ENCODE results near the gene FOLH1. TPM values are rescaled to one million over a fixed set of nuclear protein-coding genes. Genes with fewer than 3 reads are reported as not detected.
"Not testable (repeated sequence)": the region's sequence is repeated elsewhere in the genome, so short reads cannot be mapped to it uniquely, and the experiment has no call there.

FOLH1 gene
- total RNA-seq (0.51 and 1.2 TPM in 2 replicates), polyA plus RNA-seq (0.27 TPM in 1 of 2 replicates, not detected in the other), polyA minus RNA-seq (ENCODE audit: low replicate concordance) (not detected in 2 replicates)
- polyA plus RNA-seq (2012), result not detected in 2 replicates

DNA sequence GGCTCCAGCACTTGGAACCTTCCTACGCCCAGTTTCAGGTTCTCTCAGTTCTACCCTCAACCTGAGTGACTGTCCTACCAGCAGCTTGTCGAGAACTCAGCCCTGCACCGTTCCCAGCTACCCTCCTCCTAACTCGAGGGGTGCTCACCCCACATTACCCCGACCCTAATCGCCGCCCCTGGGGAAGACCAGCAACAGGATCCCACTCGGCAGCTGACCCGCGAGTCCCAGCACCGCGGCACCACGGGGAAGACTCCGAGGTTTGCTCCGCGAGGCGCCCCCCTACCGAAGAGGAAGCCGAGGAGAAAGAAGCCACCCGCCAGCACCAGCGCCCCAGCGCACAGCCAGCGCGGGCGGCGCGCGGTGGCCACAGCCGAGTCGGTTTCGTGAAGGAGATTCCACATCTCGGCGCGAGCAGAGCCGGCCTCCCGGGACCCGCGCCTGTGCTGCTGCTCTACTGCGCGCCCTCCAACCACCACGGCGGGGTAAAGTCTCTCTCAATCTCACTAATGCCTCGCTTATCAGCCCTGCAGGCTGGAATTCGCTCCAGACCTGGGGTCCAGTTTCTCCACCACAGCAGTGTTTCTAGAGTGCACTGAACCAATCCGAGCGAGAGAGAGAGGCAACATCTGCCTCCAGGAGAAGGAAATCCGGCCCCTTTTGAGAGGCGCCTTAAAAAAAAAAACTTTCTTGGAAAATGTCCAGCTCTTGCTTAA, at the start of gene FOLH1:
Gene FOLH1 (minus strand): TSS at position 597 of the 716 bp plus-strand sequence. CDS start 193 bp downstream, at position 404.
- DNase-seq (ENCODE audit: low read depth in 2 of 2), result peak in 1 of 2 donors; percentile 49
- Histone ChIP-seq H3K4me1 (ENCODE audit: control insufficient read depth, extremely low read depth, insufficient read depth, low read length) (no peaks in the 10 kb centered on the region), H2AFZ (ENCODE audit: low read length) (no peak within 1 kb of the TSS), H3K9ac (ENCODE audit: insufficient read depth, low read length) (no peak within 1 kb of the TSS), H3K4me3 (replicated peaks in 1 of 4; ENCODE audit: control extremely low read depth in 1 of 4, insufficient read depth in 1 of 4, low read depth in 3 of 4, low read length in 4 of 4) (peak within 1 kb of the TSS in 2 of 4 experiments; percentile 38 to 39), H3K27me3 (ENCODE audit: control insufficient read depth, insufficient read depth, low read length) (no peaks in the 10 kb centered on the region), H4K20me1 (ENCODE audit: control insufficient read depth, extremely low read depth, insufficient read depth, low read length) (no peaks in the 10 kb centered on the region), H3K36me3 (ENCODE audit: control insufficient read depth, insufficient read depth, low read length) (no peaks in the 10 kb centered on the region), H3K27ac (ENCODE audit: insufficient read depth, low read length) (no peak within 1 kb of the TSS), H3K9me3 (ENCODE audit: control insufficient read depth, insufficient read depth, low read depth, low read length) (no peaks in the 10 kb centered on the region), H3K79me2 (ENCODE audit: control insufficient read depth, insufficient read depth, low read length) (no peaks in the 10 kb centered on the region), H3K4me2 (ENCODE audit: extremely low read depth, insufficient read depth, low read length) (peak within 1 kb of the TSS; percentile 33)
- no peak for TF ChIP-seq EZH2 (IDR thresholded peaks at IDR 0.05; ENCODE audit: low read length, missing control alignments)
- TF ChIP-seq, protein P1, sequence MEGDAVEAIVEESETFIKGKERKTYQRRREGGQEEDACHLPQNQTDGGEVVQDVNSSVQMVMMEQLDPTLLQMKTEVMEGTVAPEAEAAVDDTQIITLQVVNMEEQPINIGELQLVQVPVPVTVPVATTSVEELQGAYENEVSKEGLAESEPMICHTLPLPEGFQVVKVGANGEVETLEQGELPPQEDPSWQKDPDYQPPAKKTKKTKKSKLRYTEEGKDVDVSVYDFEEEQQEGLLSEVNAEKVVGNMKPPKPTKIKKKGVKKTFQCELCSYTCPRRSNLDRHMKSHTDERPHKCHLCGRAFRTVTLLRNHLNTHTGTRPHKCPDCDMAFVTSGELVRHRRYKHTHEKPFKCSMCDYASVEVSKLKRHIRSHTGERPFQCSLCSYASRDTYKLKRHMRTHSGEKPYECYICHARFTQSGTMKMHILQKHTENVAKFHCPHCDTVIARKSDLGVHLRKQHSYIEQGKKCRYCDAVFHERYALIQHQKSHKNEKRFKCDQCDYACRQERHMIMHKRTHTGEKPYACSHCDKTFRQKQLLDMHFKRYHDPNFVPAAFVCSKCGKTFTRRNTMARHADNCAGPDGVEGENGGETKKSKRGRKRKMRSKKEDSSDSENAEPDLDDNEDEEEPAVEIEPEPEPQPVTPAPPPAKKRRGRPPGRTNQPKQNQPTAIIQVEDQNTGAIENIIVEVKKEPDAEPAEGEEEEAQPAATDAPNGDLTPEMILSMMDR (conservative IDR thresholded peaks at IDR 0.05 in 1 of 2, IDR thresholded peaks at IDR 0.05 in 1 of 2; ENCODE audit: low read depth in 1 of 2, low read length in 2 of 2), result no peak

DNA sequence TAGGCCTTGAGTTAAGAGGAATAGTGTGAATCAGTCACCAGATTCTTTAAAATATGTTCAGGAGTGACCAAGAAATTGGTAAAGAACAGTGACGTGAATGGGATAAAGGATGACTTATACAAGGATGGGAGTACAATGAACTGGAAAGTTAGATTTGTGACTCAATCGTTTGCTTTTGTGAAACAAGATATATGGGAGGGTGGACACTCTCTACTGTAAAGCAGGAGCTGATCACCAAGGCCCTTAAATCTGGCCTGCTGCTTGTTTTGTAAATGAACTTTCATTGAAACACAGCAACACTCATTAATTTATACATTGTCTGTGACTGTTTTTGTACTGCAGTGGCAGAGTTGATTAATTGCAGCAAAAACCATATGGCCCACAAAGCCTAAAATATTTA, 46.7 kb upstream of the FOLH1 start:
- not testable (repeated sequence) for H3K79me2 ChIP-seq (ENCODE audit: control insufficient read depth, insufficient read depth, low read length); H3K36me3 ChIP-seq (ENCODE audit: control insufficient read depth, insufficient read depth, low read length); H3K4me3 ChIP-seq (replicated peaks in 1 of 4; ENCODE audit: control extremely low read depth in 1 of 4, insufficient read depth in 1 of 4, low read depth in 3 of 4, low read length in 4 of 4); H3K4me2 ChIP-seq (ENCODE audit: extremely low read depth, insufficient read depth, low read length); H3K27me3 ChIP-seq (ENCODE audit: control insufficient read depth, insufficient read depth, low read length); H3K4me1 ChIP-seq (ENCODE audit: control insufficient read depth, extremely low read depth, insufficient read depth, low read length); DNase-seq (ENCODE audit: low read depth in 2 of 2); H2AFZ ChIP-seq (ENCODE audit: low read length); H3K9ac ChIP-seq (ENCODE audit: insufficient read depth, low read length); H3K9me3 ChIP-seq (ENCODE audit: control insufficient read depth, insufficient read depth, low read depth, low read length); H3K27ac ChIP-seq (ENCODE audit: insufficient read depth, low read length); H4K20me1 ChIP-seq (ENCODE audit: control insufficient read depth, extremely low read depth, insufficient read depth, low read length)

- not testable (repeated sequence) for H3K9me3 ChIP-seq (ENCODE audit: control insufficient read depth, insufficient read depth, low read depth, low read length); H4K20me1 ChIP-seq (ENCODE audit: control insufficient read depth, extremely low read depth, insufficient read depth, low read length); H3K4me1 ChIP-seq (ENCODE audit: control insufficient read depth, extremely low read depth, insufficient read depth, low read length); H3K4me3 ChIP-seq (replicated peaks in 1 of 4; ENCODE audit: control extremely low read depth in 1 of 4, insufficient read depth in 1 of 4, low read depth in 3 of 4, low read length in 4 of 4); H3K27me3 ChIP-seq (ENCODE audit: control insufficient read depth, insufficient read depth, low read length); H3K27ac ChIP-seq (ENCODE audit: insufficient read depth, low read length); H3K36me3 ChIP-seq (ENCODE audit: control insufficient read depth, insufficient read depth, low read length); DNase-seq (ENCODE audit: low read depth in 2 of 2); H3K9ac ChIP-seq (ENCODE audit: insufficient read depth, low read length); H2AFZ ChIP-seq (ENCODE audit: low read length); H3K4me2 ChIP-seq (ENCODE audit: extremely low read depth, insufficient read depth, low read length); H3K79me2 ChIP-seq (ENCODE audit: control insufficient read depth, insufficient read depth, low read length)
Observed at GRCh38 chr11:49251212-49251611, 42.8 kb upstream of the FOLH1 start.

GRCh38 chr11:49250398-49251115, 42.2 kb upstream of the FOLH1 start:
- H3K4me2 ChIP-seq (ENCODE audit: extremely low read depth, insufficient read depth, low read length); H4K20me1 ChIP-seq (ENCODE audit: control insufficient read depth, extremely low read depth, insufficient read depth, low read length); H3K4me3 ChIP-seq (replicated peaks in 1 of 4; ENCODE audit: control extremely low read depth in 1 of 4, insufficient read depth in 1 of 4, low read depth in 3 of 4, low read length in 4 of 4); H3K27ac ChIP-seq (ENCODE audit: insufficient read depth, low read length); H3K79me2 ChIP-seq (ENCODE audit: control insufficient read depth, insufficient read depth, low read length); H3K4me1 ChIP-seq (ENCODE audit: control insufficient read depth, extremely low read depth, insufficient read depth, low read length); H3K36me3 ChIP-seq (ENCODE audit: control insufficient read depth, insufficient read depth, low read length); H3K9me3 ChIP-seq (ENCODE audit: control insufficient read depth, insufficient read depth, low read depth, low read length); H3K27me3 ChIP-seq (ENCODE audit: control insufficient read depth, insufficient read depth, low read length); H2AFZ ChIP-seq (ENCODE audit: low read length); DNase-seq (ENCODE audit: low read depth in 2 of 2); H3K9ac ChIP-seq (ENCODE audit: insufficient read depth, low read length): not testable (repeated sequence)

GRCh38 chr11:49249363-49249762, 41.0 kb upstream of the FOLH1 start:
- not testable (repeated sequence) for H4K20me1 ChIP-seq (ENCODE audit: control insufficient read depth, extremely low read depth, insufficient read depth, low read length); H3K36me3 ChIP-seq (ENCODE audit: control insufficient read depth, insufficient read depth, low read length); H3K27ac ChIP-seq (ENCODE audit: insufficient read depth, low read length); H3K4me3 ChIP-seq (replicated peaks in 1 of 4; ENCODE audit: control extremely low read depth in 1 of 4, insufficient read depth in 1 of 4, low read depth in 3 of 4, low read length in 4 of 4); H2AFZ ChIP-seq (ENCODE audit: low read length); H3K4me1 ChIP-seq (ENCODE audit: control insufficient read depth, extremely low read depth, insufficient read depth, low read length); H3K27me3 ChIP-seq (ENCODE audit: control insufficient read depth, insufficient read depth, low read length); H3K9me3 ChIP-seq (ENCODE audit: control insufficient read depth, insufficient read depth, low read depth, low read length); H3K9ac ChIP-seq (ENCODE audit: insufficient read depth, low read length); H3K79me2 ChIP-seq (ENCODE audit: control insufficient read depth, insufficient read depth, low read length); DNase-seq (ENCODE audit: low read depth in 2 of 2); H3K4me2 ChIP-seq (ENCODE audit: extremely low read depth, insufficient read depth, low read length)

- not testable (repeated sequence) for H3K27me3 ChIP-seq (ENCODE audit: control insufficient read depth, insufficient read depth, low read length); H4K20me1 ChIP-seq (ENCODE audit: control insufficient read depth, extremely low read depth, insufficient read depth, low read length); H3K9me3 ChIP-seq (ENCODE audit: control insufficient read depth, insufficient read depth, low read depth, low read length); DNase-seq (ENCODE audit: low read depth in 2 of 2); H3K4me3 ChIP-seq (replicated peaks in 1 of 4; ENCODE audit: control extremely low read depth in 1 of 4, insufficient read depth in 1 of 4, low read depth in 3 of 4, low read length in 4 of 4); H3K4me2 ChIP-seq (ENCODE audit: extremely low read depth, insufficient read depth, low read length); H2AFZ ChIP-seq (ENCODE audit: low read length); H3K4me1 ChIP-seq (ENCODE audit: control insufficient read depth, extremely low read depth, insufficient read depth, low read length); H3K27ac ChIP-seq (ENCODE audit: insufficient read depth, low read length); H3K36me3 ChIP-seq (ENCODE audit: control insufficient read depth, insufficient read depth, low read length); H3K9ac ChIP-seq (ENCODE audit: insufficient read depth, low read length); H3K79me2 ChIP-seq (ENCODE audit: control insufficient read depth, insufficient read depth, low read length)
Observed at GRCh38 chr11:49233685-49234084, 25.3 kb upstream of the FOLH1 start.
